Effector memory CD4-positive, alpha-beta T cell (primary cell): ENCODE results near the gene RMND1.

Experiments used
- DNase-seq, 3 donors: peaks; one replicate each; pipeline ENCODE4 v3.0.0-alpha.2; 2020
- H3K27ac ChIP-seq: 2 replicates; pipeline ENCODE4 v1.7.0; 2013; ENCODE audit warnings: mild to moderate bottlenecking, low read length, moderate library complexity; ENCODE audit not compliant: insufficient read depth, poor library complexity, severe bottlenecking
- H3K27me3 ChIP-seq: replicated peaks from 2 replicates; pipeline ENCODE4 v1.7.0; 2013; ENCODE audit warnings: mild to moderate bottlenecking, low read length; ENCODE audit not compliant: insufficient read depth, control insufficient read depth, poor library complexity, severe bottlenecking
- H3K36me3 ChIP-seq: 2 replicates; pipeline ENCODE4 v1.7.0; 2013; ENCODE audit warnings: mild to moderate bottlenecking, low read length, moderate library complexity; ENCODE audit not compliant: control insufficient read depth, insufficient read depth
- H3K4me1 ChIP-seq: 2 replicates; pipeline ENCODE4 v1.7.0; 2013; ENCODE audit warnings: low read length, mild to moderate bottlenecking; ENCODE audit not compliant: control insufficient read depth, insufficient read depth, poor library complexity, severe bottlenecking
- H3K4me3 ChIP-seq: 2 replicates; pipeline ENCODE4 v1.7.0; 2013; ENCODE audit warnings: low read length, low read depth, mild to moderate bottlenecking; ENCODE audit not compliant: insufficient read depth, poor library complexity, severe bottlenecking
- H3K9me3 ChIP-seq: 2 replicates; pipeline ENCODE4 v1.7.0; 2013; ENCODE audit warnings: mild to moderate bottlenecking, low read length, moderate library complexity; ENCODE audit not compliant: control insufficient read depth

The RMND1 gene

GRCh38 chr6:151403919-151404308, 48.0 kb downstream of the RMND1 start:
- Histone ChIP-seq H3K9me3 (no peaks in the 10 kb centered on the region), H3K4me3 (no peak overlapping the region), H3K4me1 (peaks cover 15% of the 10 kb centered on the region), H3K36me3 (peaks cover 30% of the 10 kb centered on the region), H3K27me3 (no peaks in the 10 kb centered on the region), H3K27ac (no peak overlapping the region)
- no peak for DNase-seq

DNA sequence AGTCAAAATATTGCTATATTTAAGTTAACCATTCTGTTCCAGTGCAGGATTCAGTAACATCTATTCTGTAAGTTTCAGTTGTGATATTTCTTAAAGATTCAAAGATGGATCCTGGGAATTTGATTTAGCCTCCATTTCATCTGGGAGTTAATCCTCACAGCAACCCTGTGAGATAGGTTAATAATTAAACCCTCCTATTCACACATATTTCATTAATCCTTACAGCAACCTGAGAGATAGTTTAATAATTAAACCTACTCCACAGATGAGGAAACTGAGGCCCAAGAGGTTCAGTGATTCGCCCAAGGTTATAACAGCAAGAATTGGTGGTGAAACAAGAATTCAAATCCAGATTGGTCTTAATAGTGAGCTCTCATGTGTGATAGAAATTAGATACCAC, 49.7 kb downstream of the RMND1 start:
- Histone ChIP-seq H3K27me3 (no peaks in the 10 kb centered on the region), H3K27ac (no peak overlapping the region), H3K4me3 (no peak overlapping the region), H3K4me1 (peaks cover 17% of the 10 kb centered on the region), H3K36me3 (peaks cover 30% of the 10 kb centered on the region), H3K9me3 (no peaks in the 10 kb centered on the region)
- no peak for DNase-seq

- peaks cover 24% of the 10 kb centered on the region for H3K36me3 ChIP-seq
- no peak overlapping the region for H3K4me3 ChIP-seq
- H3K4me1 ChIP-seq = peaks cover 17% of the 10 kb centered on the region
- DNase-seq = no peak
- H3K27me3 ChIP-seq = no peaks in the 10 kb centered on the region
- H3K9me3 ChIP-seq = no peaks in the 10 kb centered on the region
- H3K27ac ChIP-seq = no peak overlapping the region
These were observed 51.5 kb downstream of the RMND1 start for GRCh38 chr6:151400473-151400872.

DNA sequence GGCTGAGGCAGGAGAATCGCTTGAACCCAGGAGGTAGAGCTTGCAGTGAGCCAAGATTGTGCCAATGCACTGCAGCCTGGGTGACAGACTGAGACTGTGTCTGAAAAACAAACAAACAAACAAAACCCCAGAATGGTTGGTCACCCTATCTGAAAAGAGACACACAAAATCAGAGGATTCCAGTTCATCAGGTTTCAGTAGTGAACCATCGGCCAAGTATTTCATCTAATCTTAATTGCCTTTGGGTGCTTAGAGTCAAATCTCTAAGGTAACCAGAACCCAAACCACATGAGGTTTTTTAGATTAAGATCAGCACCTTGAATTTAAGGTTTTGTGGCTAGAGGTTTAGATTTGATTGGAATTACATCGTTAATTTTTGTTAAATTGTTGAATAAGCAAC, 52.2 kb downstream of the RMND1 start:
- DNase-seq = no peak

GRCh38 chr6:151393410-151393809, 58.5 kb downstream of the RMND1 start:
- no peaks in the 10 kb centered on the region for H3K27me3 ChIP-seq
- no peak for DNase-seq
- H3K27ac ChIP-seq = peak overlapping the region; percentile 97
- no peaks in the 10 kb centered on the region for H3K36me3 ChIP-seq
- H3K4me3 ChIP-seq = no peak overlapping the region
- H3K4me1 ChIP-seq = peaks cover 26% of the 10 kb centered on the region
- H3K9me3 ChIP-seq = no peaks in the 10 kb centered on the region

More for the DNA sequence above, 52.2 kb downstream of the RMND1 start:
- H3K4me3 ChIP-seq = no peak overlapping the region
- peaks cover 17% of the 10 kb centered on the region for H3K4me1 ChIP-seq
- no peaks in the 10 kb centered on the region for H3K27me3 ChIP-seq
- H3K36me3 ChIP-seq = peaks cover 16% of the 10 kb centered on the region
- no peak overlapping the region for H3K27ac ChIP-seq
- no peaks in the 10 kb centered on the region for H3K9me3 ChIP-seq

- Histone ChIP-seq H3K27ac (peak overlapping the region; percentile 97), H3K4me1 (peaks cover 31% of the 10 kb centered on the region), H3K27me3 (no peaks in the 10 kb centered on the region), H3K36me3 (no peaks in the 10 kb centered on the region), H3K4me3 (peak overlapping the region; percentile 95), H3K9me3 (no peaks in the 10 kb centered on the region)
- no peak for DNase-seq
These were observed 59.5 kb downstream of the RMND1 start for GRCh38 chr6:151392427-151392826.

GRCh38 chr6:151391471-151392413, 60.2 kb downstream of the RMND1 start, which contains the start of gene ZBTB2:
ZBTB2 (minus strand) TSS chr6:151391559; CDS start chr6:151373637, 17,922 bp downstream.
- Histone ChIP-seq H3K27me3 (no peaks in the 10 kb centered on the region), H3K4me3 (peak within 1 kb of the TSS; percentile 95), H3K4me1 (peaks cover 34% of the 10 kb centered on the region), H3K36me3 (no peaks in the 10 kb centered on the region), H3K27ac (peak within 1 kb of the TSS; percentile 97), H3K9me3 (no peaks in the 10 kb centered on the region)
- DNase-seq = peak; percentile 63 to 75 (median 72)

GRCh38 chr6:151390851-151391470, 61.0 kb downstream of the RMND1 start:
- Histone ChIP-seq H3K4me1 (peaks cover 34% of the 10 kb centered on the region), H3K36me3 (no peaks in the 10 kb centered on the region), H3K27ac (peak overlapping the region; percentile 97), H3K9me3 (no peaks in the 10 kb centered on the region), H3K4me3 (peak overlapping the region; percentile 95), H3K27me3 (no peaks in the 10 kb centered on the region)
- DNase-seq = peak; percentile 75 to 80 (median 79)

DNA sequence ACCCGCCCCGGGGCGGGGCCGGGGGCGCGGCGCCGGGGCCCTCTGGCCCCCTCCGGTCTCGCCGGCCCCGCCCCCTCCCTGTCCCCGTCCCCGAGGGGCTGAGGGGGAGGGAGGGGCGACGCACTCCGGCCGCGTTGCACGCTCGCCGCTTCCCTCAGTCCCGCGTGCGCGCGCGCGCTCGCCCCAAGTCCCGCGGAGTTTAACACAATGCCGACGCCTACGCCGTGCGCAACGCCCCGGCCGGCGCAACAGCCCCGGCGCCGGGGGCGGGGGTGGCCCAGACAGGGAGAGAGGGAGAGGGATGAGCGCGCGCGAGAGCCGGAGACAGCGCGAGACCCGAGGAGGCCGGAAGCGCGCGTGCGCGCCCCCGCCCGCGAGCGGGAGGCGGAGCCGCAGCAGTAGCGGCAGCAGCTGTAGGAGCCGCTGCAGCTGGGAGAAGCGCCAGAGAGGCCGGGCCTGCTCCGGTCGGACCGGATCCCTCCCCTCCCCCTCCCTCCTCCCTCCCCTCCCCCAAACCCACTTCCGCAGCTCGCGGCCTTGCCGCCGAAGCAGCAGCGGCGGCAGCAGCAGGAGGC, 61.6 kb downstream of the RMND1 start:
- no peaks in the 10 kb centered on the region for H3K9me3 ChIP-seq
- H3K4me3 ChIP-seq = peak overlapping the region; percentile 95
- peak; percentile 95 to 97 (median 96) for DNase-seq
- peak overlapping the region; percentile 97 for H3K27ac ChIP-seq
- no peaks in the 10 kb centered on the region for H3K27me3 ChIP-seq
- H3K36me3 ChIP-seq = no peaks in the 10 kb centered on the region
- peaks cover 34% of the 10 kb centered on the region for H3K4me1 ChIP-seq
